GM18519 (cell line): ENCODE results near the gene ARRB1.
"Not testable (repeated sequence)": the region's sequence is repeated elsewhere in the genome, so short reads cannot be mapped to it uniquely, and the experiment has no call there.

ENCODE experiments used
- ATAC-seq: cut with Tn5 transposase; IDR thresholded peaks from one replicate; pipeline ENCODE4 v1.9.1; 2021; ENCODE audit warnings: mild to moderate bottlenecking, moderate library complexity; ENCODE audit not compliant: unreplicated experiment, low FRiP score

ARRB1 gene

DNA sequence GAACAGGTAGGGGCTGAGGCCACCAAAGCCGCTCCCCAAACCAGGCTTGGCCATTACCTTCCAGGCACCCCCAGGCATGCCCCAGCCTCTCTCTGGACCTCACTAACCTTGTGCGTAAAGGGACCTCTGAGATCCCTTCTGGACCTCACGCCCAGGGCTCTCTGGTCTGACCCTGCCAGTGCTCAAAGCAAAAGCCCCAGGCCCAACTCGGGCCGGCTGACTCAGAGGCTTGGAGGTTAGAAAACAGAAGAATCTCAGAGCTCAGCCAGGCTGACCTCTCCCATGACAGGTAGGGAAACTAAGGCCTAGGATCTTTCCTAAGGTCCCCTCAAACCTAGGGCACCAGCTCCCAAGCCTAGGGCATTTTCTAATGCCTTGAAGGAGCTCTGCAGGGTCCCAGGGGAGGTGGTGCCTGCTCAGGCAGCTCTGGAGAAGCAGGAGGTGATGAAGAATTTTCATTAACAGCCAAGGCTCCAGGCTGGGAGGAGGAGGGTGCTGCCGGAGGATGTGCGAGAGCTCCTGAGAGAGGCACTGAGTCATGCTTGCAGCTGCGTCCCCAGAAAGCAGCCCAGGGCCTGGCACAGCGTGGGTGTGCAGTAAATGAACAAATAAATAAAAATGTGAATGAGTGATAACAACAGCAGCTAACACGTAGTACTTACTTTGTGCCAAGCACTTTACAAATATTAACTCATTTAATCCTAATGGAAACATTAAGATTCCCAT is 25.6 kb downstream of the ARRB1 start:
- no peak for ATAC-seq

DNA sequence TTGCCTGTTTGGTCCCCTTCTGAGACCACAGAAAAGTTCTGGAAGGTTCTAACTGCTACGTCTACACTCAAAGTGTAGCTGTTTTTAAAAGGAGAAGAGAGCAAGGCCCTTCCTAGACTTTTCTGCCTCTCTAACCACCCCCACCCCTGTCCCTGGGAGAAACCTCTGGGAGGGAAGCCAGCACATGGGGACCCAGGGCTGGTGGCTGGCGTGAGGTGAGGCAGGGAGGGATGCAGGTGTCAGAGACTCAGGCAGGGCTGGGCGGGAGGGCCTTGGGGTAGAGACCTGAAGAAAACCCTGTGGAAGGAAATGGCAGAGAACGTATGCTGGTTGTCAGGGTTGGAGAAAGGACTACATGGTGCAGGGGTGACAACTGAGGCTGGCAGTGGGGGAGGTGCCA is 26.7 kb downstream of the ARRB1 start:
- ATAC-seq = no peak

DNA sequence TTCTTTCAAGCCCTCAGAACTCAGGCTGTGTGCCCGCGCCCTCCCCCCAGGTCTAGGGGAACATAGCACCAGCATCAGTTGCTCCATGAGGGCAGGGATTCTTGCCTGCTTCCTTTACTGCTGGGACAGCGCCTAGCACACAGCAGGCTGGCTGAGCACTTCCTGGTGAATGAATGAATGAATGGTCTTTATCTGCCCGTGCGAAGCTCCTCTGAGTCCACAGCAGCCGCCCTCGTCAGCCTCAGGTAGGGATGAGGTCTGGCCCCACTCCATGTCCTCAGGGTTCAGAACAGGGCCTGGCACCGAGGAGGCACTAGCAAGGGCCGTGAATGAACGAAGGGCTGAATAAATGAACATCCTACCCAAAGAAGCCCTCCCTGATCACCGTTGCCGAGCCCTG is 27.3 kb downstream of the ARRB1 start:
- ATAC-seq = no peak

DNA sequence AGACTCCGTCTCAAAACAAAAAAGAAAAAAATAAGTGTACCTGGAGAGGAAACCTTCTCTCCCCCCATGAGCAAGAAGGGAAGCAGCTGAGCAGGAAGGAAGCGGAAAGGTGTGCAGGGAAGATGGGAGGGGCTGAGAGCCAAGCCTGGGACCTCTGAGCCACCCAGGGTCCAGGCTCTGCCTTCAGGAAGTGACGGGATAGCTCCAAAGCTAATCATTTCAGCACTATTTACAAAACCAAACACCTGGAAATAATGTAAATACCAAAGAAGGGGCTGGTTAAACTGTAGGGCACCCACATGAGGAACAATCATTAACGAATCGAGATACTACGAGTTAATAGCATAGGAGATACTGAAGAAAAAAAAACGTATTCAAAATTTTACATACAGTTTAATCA is 27.9 kb downstream of the ARRB1 start:
- ATAC-seq = no peak

DNA sequence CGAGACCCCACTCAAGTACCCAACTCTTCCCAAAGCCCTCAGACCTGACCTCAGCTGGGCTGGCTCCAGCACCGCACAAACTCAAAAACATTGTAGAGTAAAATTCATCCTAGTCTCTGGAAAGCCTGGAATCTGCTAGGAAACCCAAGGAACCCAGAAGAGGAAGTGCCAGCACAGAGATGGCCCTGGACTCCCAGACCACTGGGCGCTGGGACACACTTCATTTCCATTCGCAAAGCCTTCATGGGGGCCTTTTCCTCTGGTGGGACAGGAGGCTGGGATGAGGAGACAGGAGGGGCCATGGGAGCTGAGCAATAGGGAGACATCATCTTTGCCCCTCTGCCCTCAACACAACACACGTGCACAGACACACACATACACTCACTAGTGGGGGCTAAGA is 30.8 kb downstream of the ARRB1 start:
- ATAC-seq = no peak

DNA sequence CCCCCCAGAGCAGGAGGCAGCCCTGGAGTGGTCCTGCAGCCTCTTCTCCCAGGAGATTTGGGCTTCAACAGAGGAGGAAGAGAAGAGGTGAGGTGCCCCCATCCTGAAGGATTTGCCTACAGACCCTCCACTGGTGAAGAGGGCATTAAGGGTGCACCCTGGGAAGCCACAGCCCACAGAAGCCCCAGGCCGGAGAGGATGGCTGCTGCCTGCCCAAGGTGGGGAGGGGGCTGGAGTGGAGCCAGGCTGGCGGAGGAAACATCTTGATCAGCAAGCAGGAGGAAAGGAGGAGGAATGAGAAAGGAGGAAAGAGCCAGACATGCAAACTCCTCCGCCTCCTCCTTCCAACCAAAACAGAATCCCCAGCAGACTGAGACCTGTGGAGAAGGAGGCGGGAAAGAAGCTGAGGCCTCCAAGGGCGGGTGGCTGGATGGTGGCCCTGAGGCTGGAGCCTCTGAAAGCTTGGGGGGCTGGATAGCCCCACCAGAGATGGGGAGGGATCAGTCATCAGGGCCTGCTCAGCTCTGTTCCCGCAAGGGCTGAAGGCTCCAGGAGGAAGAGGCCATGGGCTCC is 31.3 kb downstream of the ARRB1 start:
- no peak for ATAC-seq

DNA sequence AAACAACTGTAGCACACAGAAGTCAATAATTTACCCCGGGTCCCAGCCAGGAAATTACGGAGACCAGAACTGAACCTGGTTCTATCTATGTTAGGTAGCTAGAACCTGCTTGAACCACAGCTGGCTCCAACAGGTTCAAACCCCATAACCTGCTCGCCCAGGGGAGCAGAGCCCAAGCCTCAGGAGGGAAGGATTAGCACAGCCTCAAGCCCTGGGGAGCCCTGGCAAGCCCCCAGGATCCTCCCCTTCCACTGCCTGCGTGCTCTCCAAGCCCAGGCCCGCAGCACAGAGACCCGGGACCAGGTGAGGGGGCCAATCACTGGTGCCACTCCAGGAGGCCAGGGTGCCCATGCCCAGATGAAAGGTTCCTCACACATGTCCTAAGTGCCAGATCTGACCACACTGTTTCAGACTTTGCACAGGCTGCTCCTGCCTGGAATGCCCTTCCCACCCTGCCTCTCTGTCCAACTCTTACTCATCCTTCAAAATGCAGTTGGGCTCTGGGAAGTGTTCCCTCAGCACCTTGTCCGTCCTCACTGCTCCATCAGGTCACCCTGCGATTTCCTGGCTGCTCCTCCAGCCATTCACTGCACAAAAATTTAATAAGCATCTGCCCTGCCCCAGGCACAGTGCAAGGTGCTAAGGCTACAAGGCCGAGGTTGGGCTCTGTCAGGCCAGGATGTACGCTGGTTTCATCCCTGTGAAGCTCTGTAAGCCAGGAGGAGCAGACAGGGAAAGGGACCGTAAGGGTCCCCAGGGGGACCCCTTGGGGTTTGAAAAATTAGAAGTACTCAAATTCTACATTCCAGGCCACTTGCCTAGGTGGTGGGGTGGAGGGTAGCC is 32.2 kb downstream of the ARRB1 start:
- ATAC-seq = no peak

DNA sequence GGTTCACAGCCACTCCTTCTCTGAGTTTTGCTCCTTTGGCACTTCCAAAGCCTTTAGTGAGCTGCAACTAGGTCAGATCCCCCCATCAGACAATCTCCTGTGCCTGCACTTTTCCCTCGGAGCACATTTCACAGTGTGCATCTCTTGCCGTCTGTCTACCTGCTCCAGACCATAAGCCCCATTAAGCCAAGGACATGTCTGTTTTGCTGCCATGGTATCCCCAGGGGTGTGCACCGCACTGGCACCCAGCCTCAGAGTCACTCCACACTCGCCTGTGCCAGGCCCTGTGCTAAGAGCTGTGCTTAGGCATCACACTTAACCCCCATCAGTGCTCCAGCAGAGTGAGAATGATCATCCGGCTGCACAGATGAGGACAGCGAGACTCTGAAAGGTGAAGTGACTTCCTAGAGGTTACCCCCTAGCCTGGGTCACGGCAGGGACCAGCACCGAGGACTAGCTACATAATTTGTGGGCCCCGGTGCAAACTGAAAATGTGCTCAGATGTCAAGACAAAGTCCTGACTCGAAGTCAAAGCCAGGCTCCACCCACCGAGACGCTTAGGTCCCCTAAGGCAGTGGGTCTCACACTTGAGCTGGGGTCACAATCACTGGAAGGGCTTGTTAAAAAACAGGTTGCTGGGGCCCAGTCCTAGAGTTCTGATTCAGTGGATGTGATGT is 33.9 kb downstream of the ARRB1 start:
- ATAC-seq = no peak

DNA sequence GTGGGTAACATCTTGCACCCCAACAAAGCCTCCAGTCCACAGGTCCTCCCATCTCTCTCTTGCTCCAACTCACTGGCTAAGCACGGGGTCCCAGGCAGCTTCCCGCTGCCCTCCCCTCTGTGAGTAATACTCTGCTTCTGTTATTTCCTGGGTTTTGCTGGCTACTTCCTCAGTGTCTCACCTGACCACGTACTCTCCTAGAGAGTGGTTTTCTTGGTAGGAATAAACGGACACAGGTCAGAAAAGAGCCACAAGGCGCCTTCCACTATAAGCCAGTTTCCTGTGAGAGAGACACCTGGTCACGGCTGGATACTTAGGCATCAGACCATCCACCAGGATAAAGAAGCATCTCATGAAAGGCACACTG is 36.0 kb downstream of the ARRB1 start:
- no peak for ATAC-seq

DNA sequence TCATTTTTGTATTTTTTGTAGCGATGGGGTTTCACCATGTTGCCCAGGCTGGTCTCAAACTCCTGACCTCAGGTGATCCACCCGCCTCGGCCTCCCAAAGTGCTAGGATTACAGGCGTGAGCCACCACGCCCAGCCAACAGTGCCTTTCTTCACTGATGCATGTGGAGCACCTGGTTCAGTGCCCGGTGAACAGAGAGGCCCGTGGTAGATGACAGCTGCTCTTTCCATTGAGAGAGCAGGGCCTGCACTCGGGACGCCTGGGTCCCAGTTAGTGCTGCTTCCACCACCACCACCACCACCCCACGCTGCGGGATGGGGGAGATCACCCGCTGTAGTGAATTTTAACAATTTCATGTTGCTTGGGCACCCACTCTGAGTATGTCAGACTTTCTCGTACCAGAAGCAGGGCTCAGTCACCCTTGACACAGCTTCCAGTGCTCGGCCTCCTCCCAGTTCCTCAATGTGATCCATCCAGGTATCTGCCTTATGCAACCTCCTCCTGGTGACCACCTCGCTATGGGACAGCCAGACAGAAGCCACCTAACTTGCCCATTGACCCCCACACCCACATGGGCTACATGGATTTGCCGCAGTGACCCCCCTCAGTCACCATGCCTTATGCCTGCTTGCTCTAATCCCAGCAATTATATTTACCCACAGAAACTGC is 36.6 kb downstream of the ARRB1 start:
- ATAC-seq = no peak

DNA sequence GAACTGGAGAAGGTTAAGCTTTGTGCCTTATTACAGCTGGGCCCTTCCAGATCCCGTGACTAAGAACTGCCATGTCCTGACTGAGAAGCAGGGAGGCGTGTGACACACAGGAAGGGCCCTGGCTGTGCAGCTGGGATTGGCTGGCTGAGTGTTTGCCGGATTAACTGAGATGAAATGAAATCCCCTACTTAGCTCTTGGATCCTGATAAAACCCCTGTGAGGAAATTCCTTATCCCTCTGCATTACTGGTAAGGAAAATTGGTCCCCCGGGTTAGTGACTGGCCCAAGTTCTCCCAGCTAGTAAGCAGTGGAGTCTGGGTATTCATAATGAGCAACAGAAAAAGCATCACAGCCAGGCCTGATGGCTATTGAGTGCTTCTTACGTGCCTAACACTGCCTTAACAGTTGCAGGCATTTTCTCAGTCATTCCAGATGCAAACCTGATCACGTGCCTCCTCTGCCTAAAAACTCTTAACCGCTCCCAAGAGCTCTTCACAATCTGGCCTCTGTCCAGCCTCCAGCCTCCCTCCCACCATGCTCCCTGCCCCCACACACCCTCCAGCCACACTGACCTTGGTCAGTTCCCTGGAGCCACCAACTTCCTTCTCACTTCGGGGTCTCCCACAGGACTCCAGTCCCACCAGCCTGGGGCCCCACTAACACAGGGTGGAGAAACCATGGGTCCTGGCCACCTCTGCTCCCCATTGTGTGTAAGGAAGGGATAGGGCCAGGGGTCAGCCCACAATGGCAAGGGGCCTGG is 37.8 kb downstream of the ARRB1 start:
- no peak for ATAC-seq

DNA sequence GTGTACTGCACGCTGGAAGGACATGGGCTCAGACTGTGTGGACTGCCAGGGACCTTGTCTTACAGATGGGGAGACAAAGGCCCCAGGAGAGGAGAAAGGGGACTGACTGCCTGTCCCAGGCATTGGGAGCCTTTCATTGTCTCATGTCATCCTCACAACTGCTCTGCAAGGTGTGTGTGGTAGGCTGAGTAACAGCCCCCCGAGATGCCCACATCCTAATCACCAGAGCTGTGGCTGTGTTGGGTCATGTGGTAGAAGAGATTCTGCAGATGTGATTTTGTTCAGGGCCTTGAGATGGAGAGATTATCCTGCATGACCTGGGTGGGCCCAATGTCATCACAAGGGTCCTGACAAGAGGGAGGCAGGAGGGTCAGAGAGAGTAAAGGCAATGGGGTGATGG is 39.1 kb downstream of the ARRB1 start:
- no peak for ATAC-seq

DNA sequence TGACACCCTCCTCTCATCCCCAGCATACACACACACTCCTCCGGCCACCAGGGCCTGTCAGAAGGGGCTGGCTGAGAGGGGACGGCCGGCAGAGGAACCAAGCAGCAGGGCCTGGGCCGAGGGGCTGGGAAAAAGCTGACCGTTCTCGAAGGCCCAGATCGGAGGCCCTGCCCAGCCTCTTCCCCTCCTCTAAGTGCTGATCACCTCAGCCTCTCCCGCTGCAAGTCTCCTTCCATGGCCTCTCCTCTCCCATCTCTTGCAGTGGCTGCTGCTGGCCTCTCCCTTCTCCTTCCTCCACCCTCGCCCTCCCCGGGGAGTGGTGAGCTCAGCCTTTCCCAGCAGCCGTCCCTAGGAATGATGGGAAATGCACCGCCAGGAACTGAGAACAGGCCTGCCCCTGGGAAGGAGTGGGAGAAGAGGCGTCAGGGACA is 39.6 kb downstream of the ARRB1 start:
- no peak for ATAC-seq

DNA sequence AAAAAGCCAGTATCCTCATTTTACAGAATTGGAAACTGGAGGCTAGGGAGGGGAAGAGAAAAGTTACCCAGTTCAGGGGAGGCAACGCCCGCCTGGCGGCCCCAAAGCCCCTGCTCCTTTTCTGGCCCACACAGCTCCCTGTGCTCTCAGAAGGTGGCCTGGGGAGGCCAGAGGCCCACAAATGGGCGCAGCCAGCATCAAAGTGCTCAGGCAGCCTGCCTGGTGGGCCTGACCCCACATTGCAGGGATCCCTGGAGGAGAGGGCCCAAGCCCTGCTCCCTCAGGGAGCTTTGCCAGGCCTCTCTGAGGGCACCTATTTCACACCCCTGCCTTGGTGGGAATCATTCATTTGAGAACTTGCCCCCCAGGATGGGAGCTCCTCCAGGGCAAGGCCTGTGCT is 42.5 kb downstream of the ARRB1 start:
- no peak for ATAC-seq

DNA sequence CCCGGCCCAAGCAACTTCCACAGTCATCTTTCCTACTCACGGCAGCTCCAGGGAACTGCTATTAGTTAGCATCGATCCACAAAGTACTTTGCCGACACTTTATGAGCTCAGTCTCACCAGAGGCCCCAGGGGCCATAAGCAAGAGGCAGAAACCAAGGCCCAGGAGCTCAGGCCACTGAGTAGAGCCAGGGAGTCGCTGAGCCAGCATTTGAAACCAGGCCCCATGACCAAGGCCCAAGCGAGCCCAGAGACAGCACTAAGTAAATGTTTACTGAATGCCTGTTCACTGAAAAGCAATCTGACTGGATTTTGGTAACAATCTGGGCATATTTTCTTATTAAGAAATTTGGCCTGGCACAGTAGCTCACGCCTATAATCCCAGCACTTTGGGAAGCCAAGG is 43.3 kb downstream of the ARRB1 start:
- ATAC-seq = no peak

DNA sequence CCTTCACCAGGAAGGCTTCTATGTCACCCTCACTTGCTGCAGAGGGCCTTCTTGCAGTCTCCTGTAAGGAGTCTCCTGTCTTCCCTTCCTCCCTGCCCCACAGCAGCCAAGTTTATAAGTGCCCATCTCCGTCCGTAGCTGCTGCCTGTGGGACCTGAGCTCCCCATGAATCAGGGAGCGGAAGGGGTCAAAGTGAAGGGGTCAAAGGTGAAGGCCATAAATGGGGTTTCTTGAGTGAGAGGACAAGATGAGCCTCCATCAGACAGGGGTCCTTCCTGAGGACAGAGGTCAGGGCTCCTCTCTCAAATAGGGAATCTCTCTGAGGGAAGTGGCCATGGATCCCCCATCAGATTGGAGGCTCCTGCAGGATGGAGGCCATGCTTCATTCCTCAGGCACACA is 44.4 kb downstream of the ARRB1 start:
- no peak for ATAC-seq

DNA sequence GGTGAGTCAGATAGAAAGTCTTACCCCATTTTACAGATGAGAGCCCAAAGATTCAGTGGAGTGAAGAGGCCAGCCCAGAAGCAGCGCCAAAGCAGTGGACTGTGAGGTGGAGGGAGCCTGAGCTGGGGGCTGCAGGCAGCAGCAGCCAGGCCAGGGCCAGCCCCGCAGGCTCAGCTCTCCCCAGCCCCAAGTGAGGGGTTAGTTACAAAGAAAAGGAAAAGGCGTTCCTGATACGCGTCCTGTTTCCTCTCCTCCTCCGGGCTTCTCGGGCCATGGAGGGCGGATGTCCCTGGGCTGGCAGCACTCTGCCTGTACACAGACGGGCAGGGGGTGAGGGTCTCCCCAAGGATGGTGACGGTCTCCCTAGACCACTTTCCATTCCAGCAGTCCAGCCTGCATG is 44.9 kb downstream of the ARRB1 start:
- ATAC-seq = no peak

DNA sequence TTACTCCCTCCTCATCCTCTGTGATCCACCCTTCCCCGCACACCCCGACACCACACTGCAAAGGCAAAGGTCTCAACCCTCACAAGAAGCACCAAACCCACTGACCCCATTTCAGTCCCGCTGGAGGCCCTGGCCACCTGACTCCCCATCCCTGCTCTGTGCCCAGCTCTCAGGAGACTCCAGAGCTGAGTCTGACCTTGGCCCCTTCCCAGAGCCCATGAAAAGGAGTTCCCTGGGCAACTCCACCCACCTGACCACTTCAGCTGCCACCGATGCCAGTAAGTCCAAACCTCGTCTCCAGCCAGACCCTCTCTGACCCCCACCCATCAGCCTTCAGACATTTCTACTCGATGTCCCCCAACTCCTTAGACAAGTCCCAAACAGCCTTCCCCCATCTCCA is 45.5 kb downstream of the ARRB1 start:
- ATAC-seq = no peak

DNA sequence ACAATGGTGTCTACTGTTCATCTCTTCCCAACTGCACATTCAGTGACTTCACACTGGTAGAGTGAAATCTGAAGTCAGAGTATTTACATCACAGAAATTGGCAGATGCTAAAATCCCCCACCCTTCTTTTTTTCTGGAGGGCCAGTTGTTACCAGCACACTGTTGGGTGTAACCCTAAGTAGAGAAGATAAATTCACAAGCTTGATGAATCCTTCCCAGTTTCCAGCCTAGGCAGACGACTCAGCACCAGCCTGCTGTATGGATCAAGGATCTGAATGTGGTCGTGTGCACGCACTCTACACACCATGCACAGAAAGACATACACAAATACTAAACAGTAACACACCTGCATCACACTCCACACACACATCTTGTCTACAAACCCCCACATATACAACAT is 46.0 kb downstream of the ARRB1 start:
- no peak for ATAC-seq

DNA sequence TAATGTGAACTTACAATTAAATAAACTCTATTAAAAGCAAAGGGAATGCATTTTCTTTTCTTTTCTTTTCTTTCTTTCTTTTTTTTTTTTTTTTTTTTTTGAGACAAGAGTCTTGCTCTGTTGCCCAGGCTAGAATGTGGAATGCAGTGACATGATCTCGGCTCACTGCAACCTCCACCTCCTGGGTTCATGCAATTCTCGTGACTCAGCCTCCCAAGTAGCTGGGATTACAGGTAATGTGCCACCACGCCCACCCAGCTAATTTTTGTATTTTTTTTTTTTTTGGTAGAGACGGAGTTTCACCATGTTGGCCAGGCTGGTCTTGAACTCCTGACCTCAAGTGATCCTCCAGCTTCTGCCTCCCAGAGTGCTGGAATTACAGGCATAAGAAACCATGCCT is 46.5 kb downstream of the ARRB1 start:
- not testable (repeated sequence) for ATAC-seq
